H9 (cell line): ENCODE results near the gene CEMIP. TPM values are rescaled to one million over a fixed set of nuclear protein-coding genes. Genes with fewer than 3 reads are reported as not detected.

ENCODE experiments used
- DNase-seq: peaks from one replicate; pipeline ENCODE4 v3.0.0-alpha.2; 2017
- H2AFZ ChIP-seq: one replicate; pipeline ENCODE4 v1.6.1; 2013; ENCODE audit warnings: mild to moderate bottlenecking, low read length, control low read depth, moderate library complexity
- H2AK5ac ChIP-seq: 2 replicates; pipeline ENCODE4 v1.6.1; 2013; ENCODE audit warnings: low read length, control low read depth, mixed read lengths; ENCODE audit not compliant: insufficient read length
- H2BK120ac ChIP-seq: one replicate; pipeline ENCODE4 v1.6.1; 2013; ENCODE audit warnings: low read depth, mild to moderate bottlenecking, low read length, control low read depth, inconsistent platforms; ENCODE audit not compliant: poor library complexity, severe bottlenecking
- H2BK12ac ChIP-seq: 2 replicates; pipeline ENCODE4 v1.6.1; 2013; ENCODE audit warnings: low read length, control low read depth, mixed read lengths, low read depth; ENCODE audit not compliant: insufficient read length
- H2BK15ac ChIP-seq: 2 replicates; pipeline ENCODE4 v1.6.1; 2013; ENCODE audit warnings: low read depth, low read length, control low read depth
- H2BK20ac ChIP-seq: one replicate; pipeline ENCODE4 v1.6.1; 2013; ENCODE audit warnings: low read depth, mild to moderate bottlenecking, low read length, control low read depth, inconsistent platforms; ENCODE audit not compliant: poor library complexity, severe bottlenecking
- H2BK5ac ChIP-seq: 2 replicates; pipeline ENCODE4 v1.6.1; 2013; ENCODE audit warnings: low read length, control low read depth, mixed read lengths; ENCODE audit not compliant: insufficient read length
- H3K14ac ChIP-seq: 2 replicates; pipeline ENCODE4 v1.6.1; 2013; ENCODE audit warnings: low read length, control low read depth; ENCODE audit not compliant: insufficient read depth
- H3K18ac ChIP-seq: 2 replicates; pipeline ENCODE4 v1.6.1; 2013; ENCODE audit warnings: low read depth, mild to moderate bottlenecking, mixed read lengths, low read length, control low read depth; ENCODE audit not compliant: insufficient read length
- H3K23ac ChIP-seq: 2 replicates; pipeline ENCODE4 v1.6.1; 2013; ENCODE audit warnings: low read length, control low read depth, mixed read lengths, low read depth; ENCODE audit not compliant: insufficient read length
- H3K23me2 ChIP-seq: 2 replicates; pipeline ENCODE4 v1.6.1; 2013; ENCODE audit warnings: low read depth, mild to moderate bottlenecking, mixed read lengths, low read length, control low read depth; ENCODE audit not compliant: insufficient read length, poor library complexity, severe bottlenecking
- H3K27ac ChIP-seq: 2 replicates; pipeline ENCODE4 v1.5.1; 2013; ENCODE audit warnings: low read length, control low read depth, mixed read lengths, low read depth; ENCODE audit not compliant: insufficient read length
- H3K27me3 ChIP-seq: 2 replicates; pipeline ENCODE4 v1.6.1; 2013; ENCODE audit warnings: low read length, control low read depth, inconsistent platforms; ENCODE audit not compliant: insufficient read depth
- H3K4ac ChIP-seq: 2 replicates; pipeline ENCODE4 v1.6.1; 2013; ENCODE audit warnings: low read depth, mild to moderate bottlenecking, control low read depth, inconsistent platforms, low read length, moderate library complexity
- H3K4me1 ChIP-seq: 2 replicates; pipeline ENCODE4 v1.6.1; 2013; ENCODE audit warnings: low read length, control low read depth, inconsistent platforms; ENCODE audit not compliant: insufficient read depth
- H3K4me2 ChIP-seq: 2 replicates; pipeline ENCODE4 v1.6.1; 2013; ENCODE audit warnings: low read length, control low read depth, mixed read lengths; ENCODE audit not compliant: insufficient read length, insufficient read depth
- H3K56ac ChIP-seq: 2 replicates; pipeline ENCODE4 v1.6.1; 2013; ENCODE audit warnings: low read depth, mild to moderate bottlenecking, mixed read lengths, low read length, control low read depth; ENCODE audit not compliant: insufficient read length
- H3K79me1 ChIP-seq: 2 replicates; pipeline ENCODE4 v1.6.1; 2013; ENCODE audit warnings: low read depth, mild to moderate bottlenecking, moderate library complexity, low read length, control low read depth, inconsistent platforms; ENCODE audit not compliant: insufficient read depth, poor library complexity, severe bottlenecking
- H3K79me2 ChIP-seq: 2 replicates; pipeline ENCODE4 v1.6.1; 2013; ENCODE audit warnings: low read length, control low read depth, inconsistent platforms; ENCODE audit not compliant: insufficient read depth
- H3K9ac ChIP-seq: 2 replicates; pipeline ENCODE4 v1.6.1; 2013; ENCODE audit warnings: low read length, control low read depth, mixed read lengths; ENCODE audit not compliant: insufficient read length; ENCODE audit errors: extremely low read depth
- H3K9me3 ChIP-seq: one replicate; pipeline ENCODE4 v1.6.1; 2013; ENCODE audit warnings: low read depth, low read length, inconsistent platforms; ENCODE audit not compliant: control insufficient read depth
- H3T11ph ChIP-seq: one replicate; pipeline ENCODE4 v1.6.1; 2013; ENCODE audit warnings: mild to moderate bottlenecking, low read length, control low read depth, inconsistent platforms
- H4K20me1 ChIP-seq: one replicate; pipeline ENCODE4 v1.6.1; 2013; ENCODE audit not compliant: control insufficient read depth, insufficient read length, insufficient read depth
- H4K5ac ChIP-seq: 2 replicates; pipeline ENCODE4 v1.6.1; 2013; ENCODE audit warnings: low read depth, mild to moderate bottlenecking, mixed read lengths, low read length, control low read depth; ENCODE audit not compliant: insufficient read length
- H4K8ac ChIP-seq: replicated peaks from 2 replicates; pipeline ENCODE4 v1.6.1; 2013; ENCODE audit warnings: low read length, control low read depth, mixed read lengths, low read depth; ENCODE audit not compliant: insufficient read length
- H4K91ac ChIP-seq: 2 replicates; pipeline ENCODE4 v1.6.1; 2013; ENCODE audit warnings: low read depth, mild to moderate bottlenecking, moderate library complexity, mixed read lengths, low read length, control low read depth; ENCODE audit not compliant: insufficient read length
- H3K27ac Mint-ChIP-seq, 3 experiments: 2 replicates in 2 of 3; 3 replicates in 1 of 3; pipeline ENCODE4 v1.8.0; 2020 to 2021; ENCODE audit warnings: mixed read lengths in 3 of 3, mild to moderate bottlenecking in 1 of 3, moderate library complexity in 1 of 3
- H3K27me3 Mint-ChIP-seq: 2 replicates; pipeline ENCODE4 v1.8.0; 2021; ENCODE audit warnings: low read depth, mild to moderate bottlenecking, moderate library complexity, mixed read lengths
- H3K36me3 Mint-ChIP-seq, 3 experiments: 2 replicates in 2 of 3; 3 replicates in 1 of 3; pipeline ENCODE4 v1.8.0; 2020 to 2021; ENCODE audit warnings: low read depth in 3 of 3, mixed read lengths in 3 of 3; ENCODE audit not compliant: insufficient read depth in 1 of 3
- H3K4me1 Mint-ChIP-seq, 2 experiments: 2 replicates each; pipeline ENCODE4 v1.8.0; 2020; ENCODE audit warnings: mixed read lengths in 2 of 2
- H3K4me3 Mint-ChIP-seq, 2 experiments: 2 replicates in 1 of 2; 3 replicates in 1 of 2; pipeline ENCODE4 v1.8.0; 2020 to 2021; ENCODE audit warnings: mild to moderate bottlenecking in 2 of 2, mixed read lengths in 2 of 2, moderate library complexity in 1 of 2
- H3K9me3 Mint-ChIP-seq, 2 experiments: 2 replicates in 1 of 2; 3 replicates in 1 of 2; pipeline ENCODE4 v1.8.0; 2020; ENCODE audit warnings: mild to moderate bottlenecking in 2 of 2, mixed read lengths in 2 of 2, moderate library complexity in 1 of 2
- CTCF ChIP-seq: fragments of 200-600 bp; sonication (generic); conservative IDR thresholded peaks from 3 replicates; pipeline ENCODE4 v1.8.0; 2021; ENCODE audit warnings: antibody characterized with exemption, mild to moderate bottlenecking
- WGBS: extraction: QIAGEN DNeasy Blood & Tissue Kit; methylation state at CpG from one replicate; pipeline ENCODE4 v1.1.7; 2013; ENCODE audit warnings: missing lambda C conversion rate, low lambda C conversion rate, mixed read lengths; ENCODE audit not compliant: insufficient read length; ENCODE audit errors: extremely low coverage; 5-methylcytosine and 5-hydroxymethylcytosine counted together
- total RNA-seq: library from RNA; stranded (reverse); gene quantifications from 2 replicates; pipeline ENCODE4 v1.2.1, GENCODE V29; 2021

CEMIP gene
- total RNA-seq, 1 experiment from 2014 or later = 0.09 TPM

- Mint-ChIP-seq H3K27me3 (peaks cover 6% of the 10 kb centered on the region), H3K4me1 (peaks cover 40 to 49% of the 10 kb centered on the region in 2 experiments), H3K9me3 (no peaks in the 10 kb centered on the region), H3K4me3 (no peak overlapping the region), H3K36me3 (no peaks in the 10 kb centered on the region; a peak in 2 of 7 replicates), H3K27ac (peak overlapping the region in 2 of 3 experiments; percentile 77 to 85; a peak in 2 of 7 replicates)
- TF ChIP-seq CTCF = no peak
- H2BK120ac ChIP-seq = no peak overlapping the region
- no peaks in the 10 kb centered on the region for H3K79me1 ChIP-seq
- H3T11ph ChIP-seq = no peak overlapping the region
- H3K4me2 ChIP-seq = no peak overlapping the region
- H3K4ac ChIP-seq = no peak overlapping the region
- no peak overlapping the region for H2AFZ ChIP-seq
- no peak overlapping the region for H4K5ac ChIP-seq
- no peak overlapping the region for H2BK5ac ChIP-seq
- no peak overlapping the region for H2BK20ac ChIP-seq
- H2BK12ac ChIP-seq = no peak overlapping the region
- H4K91ac ChIP-seq = no peak overlapping the region
- no CpG with 5 or more reads among the region's 1 CpG for WGBS
- no peaks in the 10 kb centered on the region for H3K9me3 ChIP-seq
- H3K56ac ChIP-seq = no peak overlapping the region
- no peak overlapping the region for H3K23ac ChIP-seq
- H4K8ac ChIP-seq = no peak overlapping the region
- H3K4me1 ChIP-seq = peaks cover 13% of the 10 kb centered on the region
- H3K27me3 ChIP-seq = no peaks in the 10 kb centered on the region
- no peaks in the 10 kb centered on the region for H4K20me1 ChIP-seq
- no peak overlapping the region for H2AK5ac ChIP-seq
- H3K18ac ChIP-seq = no peak overlapping the region
- no peak overlapping the region for H3K27ac ChIP-seq
- no peak for DNase-seq
- H3K9ac ChIP-seq = no peak overlapping the region
- no peaks in the 10 kb centered on the region for H3K79me2 ChIP-seq
- H3K14ac ChIP-seq = no peak overlapping the region
- H3K23me2 ChIP-seq = no peaks in the 10 kb centered on the region
- no peak overlapping the region for H2BK15ac ChIP-seq
These were observed 55.7 kb downstream of the CEMIP start for GRCh38 chr15:80834906-80835305.
